IMR-90 (cell line): Measurements from ENCODE around the gene MOV10L1. TPM values are rescaled to one million over a fixed set of nuclear protein-coding genes. Genes with fewer than 3 reads are reported as not detected.
A peak's percentile ranks its signal among the peaks of the same experiment; 100 is the strongest.

Experiments
- ATAC-seq: fragments of 200-7000 bp; cut with Tn5 transposase; 2 replicates; pipeline ENCODE4 v1.9.1; 2020; ENCODE audit warnings: low read depth, mild to moderate bottlenecking, moderate library complexity
- BruUV-seq: library from RNA; stranded (reverse); fragments of 400-500 nt; replicated peaks from 2 replicates; lab custom pipeline; 2021; lab: Mats Ljungman, UMichigan
- CTCF ChIA-PET: fragments of 300-600 bp; formaldehyde crosslinking; extraction: SDS; loops from one replicate; lab custom pipeline; 2021; ENCODE audit warnings: antibody characterized with exemption; lab: Yijun Ruan, JAX
- POLR2A ChIA-PET: fragments of 300-600 bp; sonication (Branson Sonifier 250); formaldehyde crosslinking; loops from one replicate; lab custom pipeline; 2022; ENCODE audit warnings: antibody characterized with exemption; ENCODE audit not compliant: unreplicated experiment; lab: Charles Lee
- DNase-seq: peaks from one replicate; pipeline ENCODE4 v3.0.0; 2013
- H2AFZ ChIP-seq: replicated peaks from 2 replicates; pipeline ENCODE3; 2013; ENCODE audit warnings: low read length, mild to moderate bottlenecking; ENCODE audit not compliant: poor library complexity
- H2AK5ac ChIP-seq: 2 replicates; pipeline ENCODE4 v1.6.1; 2013; ENCODE audit warnings: low read depth, low read length, inconsistent platforms
- H2AK9ac ChIP-seq: replicated peaks from 2 replicates; pipeline ENCODE3; 2013; ENCODE audit warnings: mild to moderate bottlenecking, low read depth, low read length, moderate library complexity; ENCODE audit not compliant: poor library complexity
- H2BK120ac ChIP-seq: 2 replicates; pipeline ENCODE4 v1.6.1; 2013; ENCODE audit warnings: low read depth, low read length, inconsistent platforms
- H2BK15ac ChIP-seq: 3 replicates; pipeline ENCODE4 v1.6.1; 2013; ENCODE audit warnings: low read depth, low read length, inconsistent platforms
- H2BK20ac ChIP-seq: 2 replicates; pipeline ENCODE4 v1.6.1; 2013; ENCODE audit warnings: low read depth, mild to moderate bottlenecking, inconsistent platforms, low read length, moderate library complexity
- H2BK5ac ChIP-seq: 2 replicates; pipeline ENCODE4 v1.6.1; 2013; ENCODE audit warnings: mild to moderate bottlenecking, low read depth, low read length, inconsistent platforms; ENCODE audit not compliant: poor library complexity, severe bottlenecking
- H3K14ac ChIP-seq: replicated peaks from 2 replicates; pipeline ENCODE4 v1.6.1; 2013; ENCODE audit warnings: low read depth, low read length, inconsistent platforms
- H3K18ac ChIP-seq: 2 replicates; pipeline ENCODE4 v1.6.1; 2013; ENCODE audit warnings: low read depth, low read length, control low read depth
- H3K23ac ChIP-seq: 2 replicates; pipeline ENCODE4 v1.6.1; 2013; ENCODE audit warnings: low read depth, low read length, inconsistent platforms
- H3K27ac ChIP-seq: 2 replicates; pipeline ENCODE4 v1.5.1; 2013; ENCODE audit warnings: mild to moderate bottlenecking, control low read depth, low read length; ENCODE audit not compliant: insufficient read depth
- H3K27me3 ChIP-seq: 2 replicates; pipeline ENCODE4 v1.6.1; 2013; ENCODE audit warnings: low read length; ENCODE audit not compliant: control insufficient read depth, insufficient read depth
- H3K36me3 ChIP-seq: 2 replicates; pipeline ENCODE4 v1.6.1; 2013; ENCODE audit warnings: low read length, mixed read lengths; ENCODE audit not compliant: control insufficient read depth, insufficient read depth
- H3K4ac ChIP-seq: 2 replicates; pipeline ENCODE4 v1.6.1; 2013; ENCODE audit warnings: low read depth, low read length, inconsistent platforms
- H3K4me1 ChIP-seq: 2 replicates; pipeline ENCODE4 v1.6.1; 2013; ENCODE audit warnings: low read length, mixed read lengths; ENCODE audit not compliant: control insufficient read depth, insufficient read depth
- H3K4me2 ChIP-seq: 2 replicates; pipeline ENCODE4 v1.6.1; 2013; ENCODE audit warnings: low read depth, mild to moderate bottlenecking, control low read depth, low read length, moderate library complexity
- H3K4me3 ChIP-seq: 2 replicates; pipeline ENCODE4 v1.5.1; 2013; ENCODE audit warnings: low read depth, mild to moderate bottlenecking, control low read depth, low read length, moderate library complexity; ENCODE audit not compliant: insufficient read depth
- H3K56ac ChIP-seq: 2 replicates; pipeline ENCODE4 v1.6.1; 2013; ENCODE audit warnings: low read length, inconsistent platforms; ENCODE audit not compliant: insufficient read depth; ENCODE audit errors: extremely low read depth
- H3K79me1 ChIP-seq, 2 experiments: 2 replicates each; pipeline ENCODE4 v1.6.1; 2013; ENCODE audit warnings: low read length in 2 of 2, inconsistent platforms in 1 of 2, low read depth in 1 of 2
- H3K9ac ChIP-seq: 2 replicates; pipeline ENCODE4 v1.6.1; 2013; ENCODE audit warnings: low read depth, low read length, control low read depth
- H3K9me1 ChIP-seq: 2 replicates; pipeline ENCODE4 v1.6.1; 2013; ENCODE audit warnings: low read length, inconsistent platforms; ENCODE audit not compliant: insufficient read depth
- H3K9me3 ChIP-seq: 2 replicates; pipeline ENCODE4 v1.6.1; 2013; ENCODE audit warnings: low read length; ENCODE audit not compliant: control insufficient read depth, insufficient read depth
- H4K20me1 ChIP-seq: 2 replicates; pipeline ENCODE4 v1.6.1; 2013; ENCODE audit warnings: low read length, inconsistent platforms; ENCODE audit not compliant: insufficient read depth
- H4K5ac ChIP-seq: 2 replicates; pipeline ENCODE4 v1.6.1; 2013; ENCODE audit warnings: mild to moderate bottlenecking, low read depth, low read length, control low read depth
- H4K8ac ChIP-seq, 2 experiments: 2 replicates each; pipeline ENCODE4 v1.6.1; 2013; ENCODE audit warnings: low read depth in 2 of 2, low read length in 2 of 2, control low read depth in 1 of 2, inconsistent platforms in 1 of 2
- H4K91ac ChIP-seq: 2 replicates; pipeline ENCODE4 v1.6.1; 2013; ENCODE audit warnings: low read depth, low read length, inconsistent platforms; ENCODE audit not compliant: insufficient read depth
- BHLHE40 ChIP-seq: fragments of 150-350 bp; IDR thresholded peaks from 2 replicates; pipeline ENCODE4 v1.6.1; 2016; ENCODE audit warnings: mild to moderate bottlenecking, low read depth, low read length
- CEBPB ChIP-seq: IDR thresholded peaks from 2 replicates; pipeline ENCODE4 v1.6.1; 2012; ENCODE audit warnings: low read depth, low read length, improper control_type of control experiment
- CHD1 ChIP-seq: IDR thresholded peaks from 2 replicates; pipeline ENCODE4 v1.6.1; 2012; ENCODE audit warnings: low read depth, low read length, improper control_type of control experiment
- FOS ChIP-seq: fragments of 150-350 bp; IDR thresholded peaks from 2 replicates; pipeline ENCODE4 v1.6.1; 2016; ENCODE audit warnings: low read depth, low read length
- MAFK ChIP-seq: IDR thresholded peaks from 2 replicates; pipeline ENCODE4 v1.6.1; 2012; ENCODE audit warnings: low read depth, low read length, improper control_type of control experiment
- MAZ ChIP-seq: IDR thresholded peaks from 2 replicates; pipeline ENCODE4 v1.6.1; 2012; ENCODE audit warnings: low read depth, mild to moderate bottlenecking, low read length, improper control_type of control experiment, moderate library complexity, borderline replicate concordance
- MXI1 ChIP-seq: IDR thresholded peaks from 2 replicates; pipeline ENCODE4 v1.6.1; 2012; ENCODE audit warnings: low read depth, mild to moderate bottlenecking, low read length, moderate library complexity, borderline replicate concordance
- NFE2L2 ChIP-seq: fragments of 150-350 bp; IDR thresholded peaks from 2 replicates; pipeline ENCODE4 v1.6.1; 2016; ENCODE audit warnings: low read depth, mild to moderate bottlenecking, low read length
- POLR2A ChIP-seq: IDR thresholded peaks from 2 replicates; pipeline ENCODE4 v1.6.1; 2012; ENCODE audit warnings: mild to moderate bottlenecking, low read depth, low read length
- RCOR1 ChIP-seq: IDR thresholded peaks from 2 replicates; pipeline ENCODE4 v1.6.1; 2012; ENCODE audit warnings: mild to moderate bottlenecking, low read length, improper control_type of control experiment; ENCODE audit not compliant: insufficient replicate concordance
- RFX5 ChIP-seq: IDR thresholded peaks from 2 replicates; pipeline ENCODE4 v1.8.0; 2012; ENCODE audit warnings: low read depth, mild to moderate bottlenecking, low read length, moderate library complexity
- SMC3 ChIP-seq: fragments of 150-350 bp; IDR thresholded peaks from 2 replicates; pipeline ENCODE4 v1.6.1; 2016; ENCODE audit warnings: low read depth, mild to moderate bottlenecking, antibody characterized with exemption, low read length, moderate library complexity
- WGBS, 2 experiments: methylation state at CpG; one replicate each; pipeline versions ENCODE4 v1.1.5 to v1.1.7; 2013; ENCODE audit warnings: missing lambda C conversion rate in 2 of 2; ENCODE audit not compliant: insufficient read length in 1 of 2; ENCODE audit errors: extremely low coverage in 2 of 2; 5-methylcytosine and 5-hydroxymethylcytosine counted together
- dilution Hi-C: fragments of 300-500 bp; cut with HindIII; formaldehyde crosslinking; loops from one replicate; pipeline ENCODE4 v1.14.3; 2018; ENCODE audit warnings: low sequenced_read_pairs; ENCODE audit not compliant: unreplicated experiment
- in situ Hi-C: fragments of 300-500 bp; cut with MboI; formaldehyde crosslinking; loops from 3 replicates; pipeline ENCODE4 v1.14.3; 2019; ENCODE audit warnings: low sequenced_read_pairs, inconsistent platforms, mixed read lengths
- intact Hi-C: fragments of 100-400 bp; cut with micrococcal nuclease; formaldehyde crosslinking; loops from 2 replicates; pipeline ENCODE4 v1.10.0; 2022
- polyA plus RNA-seq, 3 experiments: library from polyadenylated mRNA; depleted of rRNA; stranded (reverse); fragments of >200 nt; gene quantifications; 2 replicates each; pipeline ENCODE4 v1.2.3, GENCODE V29; 2012; ENCODE audit warnings: low replicate concordance in 1 of 3
- total RNA-seq: library from RNA; depleted of rRNA; stranded (reverse); fragments of >200 nt; gene quantifications from 2 replicates; pipeline ENCODE4 v1.2.3, GENCODE V29; 2012
- TF ChIP-seq, protein P1 (sequence below): fragments of 150-350 bp; IDR thresholded peaks from 2 replicates; pipeline ENCODE4 v1.6.1; 2017; ENCODE audit warnings: mild to moderate bottlenecking, antibody characterized with exemption, low read length, low read depth
- TF ChIP-seq, protein P2 (sequence below): conservative IDR thresholded peaks from 2 replicates; pipeline ENCODE4 v1.5.1; 2012; ENCODE audit warnings: mild to moderate bottlenecking, low read depth, low read length, improper control_type of control experiment
- TF ChIP-seq, protein P3 (sequence below): fragments of 150-350 bp; IDR thresholded peaks from 2 replicates; pipeline ENCODE4 v1.6.1; 2016; ENCODE audit warnings: low read depth, mild to moderate bottlenecking, low read length, moderate library complexity, borderline replicate concordance

Gene MOV10L1
- total and polyA plus RNA-seq, 2 of the 4 experiments (the other 2 are of a cell fraction): 0.72 to 1.4 TPM

DNA sequence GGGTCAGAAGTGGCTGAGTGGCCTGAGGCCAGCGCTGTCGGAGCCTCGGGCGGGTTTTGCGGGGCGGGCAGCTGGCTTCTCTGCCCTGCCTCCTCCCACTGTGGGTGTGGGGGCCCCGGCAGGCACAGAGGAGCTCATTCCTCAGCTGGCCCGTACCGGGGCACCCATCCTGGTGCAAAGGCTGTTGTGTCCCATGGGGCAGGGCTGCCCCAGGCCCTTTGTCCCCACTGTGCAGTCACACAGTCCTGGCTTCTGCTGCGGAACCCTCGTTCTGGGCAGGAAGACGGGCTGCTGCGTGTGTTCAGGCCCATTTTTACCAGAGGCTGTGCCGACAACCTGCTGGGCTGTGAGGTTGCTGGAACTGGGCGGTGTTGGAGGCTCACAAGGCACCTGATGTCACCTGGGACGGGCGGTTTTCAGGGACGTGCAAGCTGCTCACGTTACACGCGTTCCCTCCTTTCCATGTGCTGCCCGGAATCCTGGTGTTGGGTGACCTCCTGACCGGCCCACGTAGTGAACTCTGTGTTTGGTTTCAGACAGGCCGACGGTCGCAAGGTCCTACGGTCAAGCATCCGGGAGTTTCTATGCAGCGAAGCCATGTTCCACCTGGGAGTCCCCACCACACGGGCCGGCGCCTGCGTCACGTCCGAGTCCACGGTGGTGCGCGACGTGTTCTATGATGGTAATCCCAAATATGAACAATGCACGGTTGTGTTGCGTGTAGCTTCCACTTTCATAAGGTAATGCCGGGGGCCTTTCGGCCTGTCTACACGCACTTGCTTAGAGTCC is 116.2 kb downstream of the MOV10L1 start:
- Histone ChIP-seq H3K4me1 (peaks cover 4% of the 10 kb centered on the region; the same call in 1 of the 2 replicates), H2BK20ac (no peak overlapping the region), H2AK5ac (no peak overlapping the region), H3K4me3 (no peak overlapping the region), H2BK120ac (no peak overlapping the region), H3K79me1 (peaks cover 34 to 74% of the 10 kb centered on the region in 2 experiments), H3K14ac (no peak overlapping the region), H3K9me3 (no peaks in the 10 kb centered on the region), H2AFZ (peak overlapping the region; percentile 44), H3K4me2 (no peak overlapping the region), H4K20me1 (peaks cover 39% of the 10 kb centered on the region), H3K9me1 (0 out of 2 replicates have a peak, but pooled peaks cover 2% of the 10 kb centered on the region), H3K9ac (no peak overlapping the region), H3K27me3 (no peaks in the 10 kb centered on the region), H4K91ac (no peak overlapping the region), H3K27ac (no peak overlapping the region), H2BK5ac (no peak overlapping the region), H3K4ac (no peak overlapping the region), H4K8ac (no peak overlapping the region), H4K5ac (no peak overlapping the region), H3K36me3 (peaks cover 33% of the 10 kb centered on the region), H3K18ac (no peak overlapping the region), H3K56ac (no peak overlapping the region), H2AK9ac (no peak overlapping the region), H3K23ac (no peak overlapping the region), H2BK15ac (no peak overlapping the region)
- in situ Hi-C loops: loop anchor here (25.0 kb wide), 1 partner anchor 394 kb away; no protein-coding TSS in a partner anchor
- BruUV-seq: no TSS peak
- intact Hi-C loops: loop anchor here (10.0 kb wide), 1 partner anchor 231 kb away; no protein-coding TSS in a partner anchor
- ATAC-seq: no peak
- WGBS, 2 experiments: 95% methylated on average over 26 of the region's 45 CpGs; no CpG with 5 or more reads in 1 of the 2 experiments
- ChIA-PET POLR2A (no interaction called here), CTCF (no interaction called here)
- DNase-seq: no peak
- dilution Hi-C loops: no loop called here
- no peak for TF ChIP-seq MAZ
- no peak for TF ChIP-seq POLR2A
- TF ChIP-seq SMC3: no peak
- TF ChIP-seq CHD1: no peak
- TF ChIP-seq, protein P1, sequence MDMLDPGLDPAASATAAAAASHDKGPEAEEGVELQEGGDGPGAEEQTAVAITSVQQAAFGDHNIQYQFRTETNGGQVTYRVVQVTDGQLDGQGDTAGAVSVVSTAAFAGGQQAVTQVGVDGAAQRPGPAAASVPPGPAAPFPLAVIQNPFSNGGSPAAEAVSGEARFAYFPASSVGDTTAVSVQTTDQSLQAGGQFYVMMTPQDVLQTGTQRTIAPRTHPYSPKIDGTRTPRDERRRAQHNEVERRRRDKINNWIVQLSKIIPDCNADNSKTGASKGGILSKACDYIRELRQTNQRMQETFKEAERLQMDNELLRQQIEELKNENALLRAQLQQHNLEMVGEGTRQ: no peak
- TF ChIP-seq NFE2L2: no peak
- no peak for TF ChIP-seq MAFK
- TF ChIP-seq MXI1: no peak
- no peak for TF ChIP-seq RFX5
- no peak for TF ChIP-seq CEBPB
- no peak for TF ChIP-seq BHLHE40
- TF ChIP-seq, protein P2, sequence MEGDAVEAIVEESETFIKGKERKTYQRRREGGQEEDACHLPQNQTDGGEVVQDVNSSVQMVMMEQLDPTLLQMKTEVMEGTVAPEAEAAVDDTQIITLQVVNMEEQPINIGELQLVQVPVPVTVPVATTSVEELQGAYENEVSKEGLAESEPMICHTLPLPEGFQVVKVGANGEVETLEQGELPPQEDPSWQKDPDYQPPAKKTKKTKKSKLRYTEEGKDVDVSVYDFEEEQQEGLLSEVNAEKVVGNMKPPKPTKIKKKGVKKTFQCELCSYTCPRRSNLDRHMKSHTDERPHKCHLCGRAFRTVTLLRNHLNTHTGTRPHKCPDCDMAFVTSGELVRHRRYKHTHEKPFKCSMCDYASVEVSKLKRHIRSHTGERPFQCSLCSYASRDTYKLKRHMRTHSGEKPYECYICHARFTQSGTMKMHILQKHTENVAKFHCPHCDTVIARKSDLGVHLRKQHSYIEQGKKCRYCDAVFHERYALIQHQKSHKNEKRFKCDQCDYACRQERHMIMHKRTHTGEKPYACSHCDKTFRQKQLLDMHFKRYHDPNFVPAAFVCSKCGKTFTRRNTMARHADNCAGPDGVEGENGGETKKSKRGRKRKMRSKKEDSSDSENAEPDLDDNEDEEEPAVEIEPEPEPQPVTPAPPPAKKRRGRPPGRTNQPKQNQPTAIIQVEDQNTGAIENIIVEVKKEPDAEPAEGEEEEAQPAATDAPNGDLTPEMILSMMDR: no peak
- TF ChIP-seq, protein P3, sequence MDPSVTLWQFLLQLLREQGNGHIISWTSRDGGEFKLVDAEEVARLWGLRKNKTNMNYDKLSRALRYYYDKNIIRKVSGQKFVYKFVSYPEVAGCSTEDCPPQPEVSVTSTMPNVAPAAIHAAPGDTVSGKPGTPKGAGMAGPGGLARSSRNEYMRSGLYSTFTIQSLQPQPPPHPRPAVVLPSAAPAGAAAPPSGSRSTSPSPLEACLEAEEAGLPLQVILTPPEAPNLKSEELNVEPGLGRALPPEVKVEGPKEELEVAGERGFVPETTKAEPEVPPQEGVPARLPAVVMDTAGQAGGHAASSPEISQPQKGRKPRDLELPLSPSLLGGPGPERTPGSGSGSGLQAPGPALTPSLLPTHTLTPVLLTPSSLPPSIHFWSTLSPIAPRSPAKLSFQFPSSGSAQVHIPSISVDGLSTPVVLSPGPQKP: no peak
- TF ChIP-seq FOS: no peak
- no peak for TF ChIP-seq RCOR1
